NCI-H2107 treated with DMSO at 0.1 percent for 48 hours (cell line): Measurements from ENCODE around the gene CRLF3.
"Not testable (repeated sequence)": the region's sequence is repeated elsewhere in the genome, so short reads cannot be mapped to it uniquely, and the experiment has no call there.

Source experiments
- DNase-seq: peaks from one replicate; lab custom pipeline; 2025; ENCODE audit not compliant: unreplicated experiment; lab: John Stamatoyannopoulos, UW

Gene CRLF3

DNA sequence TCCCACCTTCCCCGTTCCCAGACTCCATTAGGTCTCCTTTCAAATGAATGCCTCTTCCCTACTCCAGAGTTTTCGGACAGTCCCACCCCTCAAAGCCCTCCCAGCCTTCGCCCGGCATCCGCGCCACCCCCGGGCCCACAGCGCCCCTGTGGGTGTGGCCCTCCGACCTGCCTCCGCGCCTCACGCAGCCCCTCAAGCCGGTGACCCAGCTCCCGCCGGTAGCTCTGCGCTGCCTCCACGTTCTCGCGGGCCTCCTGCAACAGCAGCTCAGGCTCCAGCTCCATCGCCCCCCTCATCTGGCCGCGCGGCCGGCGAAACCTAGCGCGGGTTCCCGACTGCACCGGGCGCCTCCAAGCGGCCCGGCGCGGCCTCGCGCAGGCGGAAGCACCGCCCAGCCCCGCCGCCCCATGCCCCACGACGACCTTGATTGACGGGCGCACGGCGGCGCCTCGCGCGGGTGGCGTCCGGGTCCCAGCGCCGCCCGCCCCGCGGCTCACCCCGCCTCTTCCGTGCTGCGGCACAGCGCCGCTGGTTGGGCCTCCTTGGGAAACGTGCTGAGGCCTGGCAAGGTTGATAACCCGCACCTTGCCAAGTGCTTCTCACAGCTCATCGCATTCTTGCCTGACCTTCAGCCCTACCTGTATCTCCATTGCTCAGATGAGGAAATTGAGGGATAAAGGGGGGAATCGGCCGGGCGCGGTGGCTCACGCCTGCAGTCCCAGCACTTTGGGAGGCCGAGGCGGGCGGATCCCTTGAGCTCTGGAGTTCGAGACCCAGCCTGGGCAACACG lies at the start of gene CRLF3:
Gene CRLF3, minus strand, starts transcription at position 337 of the 790 bp plus-strand sequence. Its CDS starts 41 bp downstream, at position 296.
- peak; percentile 45 for DNase-seq

DNA sequence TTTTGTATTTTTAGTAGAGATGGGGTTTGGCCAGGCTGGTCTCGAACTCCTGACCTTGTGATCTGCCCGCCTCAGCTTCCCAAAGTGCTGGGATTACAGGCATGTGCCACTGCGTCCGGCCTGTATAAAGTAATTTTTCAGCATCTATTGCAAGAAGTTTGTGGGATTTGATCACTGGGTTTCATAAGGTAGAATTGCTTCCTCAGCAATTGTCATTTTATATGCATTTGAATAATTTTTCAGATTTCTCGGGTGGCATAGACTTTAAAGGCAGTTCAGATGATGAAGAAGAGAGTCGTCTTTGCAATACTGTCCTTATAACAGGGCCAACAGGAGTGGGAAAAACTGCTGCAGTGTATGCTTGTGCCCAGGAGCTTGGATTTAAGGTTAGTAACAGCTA lies 44.5 kb upstream of the CRLF3 start:
- DNase-seq = no peak

DNA sequence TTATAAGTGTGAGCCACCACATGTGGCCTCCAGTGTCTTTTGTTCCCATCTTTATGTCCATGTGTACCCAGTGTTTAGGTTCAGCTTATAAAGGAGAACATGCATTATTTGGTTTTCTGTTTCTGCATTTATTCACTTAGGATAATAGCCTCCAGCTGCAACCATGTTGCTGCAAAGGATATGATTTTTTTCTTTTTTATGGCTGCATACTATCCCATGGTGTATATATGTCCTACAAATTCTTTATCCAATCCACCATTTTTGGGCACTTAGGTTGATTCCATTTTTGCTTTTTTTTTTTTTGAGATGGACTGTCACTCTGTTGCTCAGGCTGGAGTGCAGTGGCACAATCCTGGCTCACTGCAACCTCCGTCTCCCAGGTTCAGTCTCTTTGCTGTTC lies 40.1 kb upstream of the CRLF3 start:
- no peak for DNase-seq

- no peak for DNase-seq
Measured at GRCh38 chr17:30858556-30859250, 34.2 kb upstream of the CRLF3 start.

DNA sequence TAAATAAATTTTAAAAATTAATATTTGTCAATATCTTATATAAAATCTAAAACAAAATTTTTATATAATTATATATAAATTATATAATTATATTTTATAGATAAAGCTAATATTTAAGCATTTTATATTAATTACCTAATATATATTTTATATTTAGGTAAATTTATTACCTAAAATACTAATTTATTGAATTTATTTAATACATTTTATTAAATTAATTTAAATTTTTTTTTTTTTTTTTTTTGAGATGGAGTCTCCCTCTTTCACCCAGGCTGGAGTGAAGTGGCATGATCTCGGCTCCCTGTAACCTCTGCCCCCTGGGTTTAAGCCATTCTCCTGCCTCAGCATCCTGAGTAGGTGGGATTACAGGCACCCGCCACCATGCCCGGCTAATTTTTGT lies 29.7 kb upstream of the CRLF3 start:
- DNase-seq = no peak

DNA sequence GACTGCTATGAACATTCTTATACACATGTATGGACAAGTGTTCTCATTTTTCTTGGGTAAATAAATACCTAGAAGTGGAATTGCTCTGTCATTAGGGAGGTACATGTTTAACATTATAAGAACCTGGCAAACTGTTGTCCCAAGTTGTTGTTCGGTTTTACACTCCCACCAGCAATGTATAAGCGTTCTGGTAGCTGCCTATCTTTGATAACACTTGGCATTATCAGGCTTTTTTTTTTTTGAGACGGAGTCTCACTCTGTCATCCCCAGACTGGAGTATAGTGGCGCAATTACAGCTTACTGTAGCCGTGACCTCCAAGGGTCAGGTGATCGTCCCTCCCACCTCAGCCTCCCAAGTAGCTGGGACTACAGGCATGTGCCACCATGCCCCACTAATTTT lies 23.5 kb upstream of the CRLF3 start:
- DNase-seq = no peak

- no peak for DNase-seq
Measured at GRCh38 chr17:30840771-30841170, 16.3 kb upstream of the CRLF3 start.

- DNase-seq = no peak
Measured at GRCh38 chr17:30838202-30838807, 13.8 kb upstream of the CRLF3 start.

- DNase-seq = peak; percentile 16
Measured at GRCh38 chr17:30832438-30833124, 8.1 kb upstream of the CRLF3 start.

- DNase-seq = peak; percentile 81
Measured at GRCh38 chr17:30831663-30832437, 7.4 kb upstream of the CRLF3 start, which contains the start of gene ATAD5. TSS of gene ATAD5 (plus strand) at chr17:30831966. CDS start at chr17:30832348, 382 bp downstream.

GRCh38 chr17:30831257-30831656 lies 6.8 kb upstream of the CRLF3 start:
- no peak for DNase-seq

- DNase-seq = no peak
Measured at GRCh38 chr17:30829022-30829421, 4.5 kb upstream of the CRLF3 start.

GRCh38 chr17:30827082-30827481 lies 2.6 kb upstream of the CRLF3 start:
- no peak for DNase-seq

- DNase-seq = no peak
Measured at GRCh38 chr17:30824002-30824355, 513 bp downstream of the CRLF3 start.

DNA sequence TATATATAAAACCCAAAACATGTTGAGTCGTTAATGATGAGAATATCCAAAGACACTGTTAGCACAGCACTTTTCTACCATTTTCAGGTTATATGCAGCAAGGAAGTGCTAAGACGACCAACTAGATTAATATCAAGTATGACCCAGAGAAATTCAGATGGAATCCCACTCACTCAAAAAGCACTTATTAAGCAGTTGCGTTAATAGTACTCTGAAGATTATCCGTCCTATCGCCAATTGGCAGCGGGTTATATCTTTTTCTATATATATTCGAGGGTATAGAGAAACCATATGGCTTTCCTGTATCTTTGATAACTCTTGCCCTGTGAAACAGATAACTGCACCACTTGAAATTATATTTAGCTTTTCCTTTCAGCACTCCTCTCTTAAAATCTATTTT lies 1.1 kb downstream of the CRLF3 start:
- DNase-seq = no peak

DNA sequence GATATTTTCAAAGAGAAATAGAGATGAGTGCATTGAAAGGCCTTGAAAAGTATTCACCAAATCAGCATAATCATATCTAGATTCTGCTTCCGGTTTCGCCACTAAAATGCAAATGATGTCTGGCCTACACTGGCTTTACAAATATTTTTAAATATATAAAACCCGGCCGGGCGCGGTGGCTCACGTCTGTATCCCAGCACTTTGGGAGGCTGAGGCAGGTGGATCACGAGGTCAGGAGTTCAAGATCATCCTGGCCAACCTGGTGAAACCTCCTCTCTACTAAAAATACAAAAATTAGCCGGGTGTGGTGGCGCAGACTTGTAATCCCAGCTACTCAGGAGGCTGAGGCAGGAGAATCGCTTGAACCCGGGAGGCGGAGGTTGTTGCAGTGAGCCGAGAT lies 1.6 kb downstream of the CRLF3 start:
- not testable (repeated sequence) for DNase-seq

- DNase-seq = no peak
Measured at GRCh38 chr17:30821871-30822723, 2.4 kb downstream of the CRLF3 start.

GRCh38 chr17:30819971-30820705 lies 4.4 kb downstream of the CRLF3 start:
- no peak for DNase-seq

- no peak for DNase-seq
Measured at GRCh38 chr17:30816165-30816564, 8.3 kb downstream of the CRLF3 start.
